Central memory CD4-positive, alpha-beta T cell (primary cell): ENCODE measurements around the gene UGT3A1.
"Not testable (repeated sequence)": the region's sequence is repeated elsewhere in the genome, so short reads cannot be mapped to it uniquely, and the experiment has no call there.

Source experiments
- DNase-seq: peaks from one replicate; pipeline ENCODE4 v3.0.0; 2022

UGT3A1 gene

GRCh38 chr5:35979715-35980114, 11.5 kb downstream of the UGT3A1 start:
- DNase-seq: no peak

GRCh38 chr5:35976859-35977258, 14.3 kb downstream of the UGT3A1 start:
- DNase-seq: not testable (repeated sequence)

DNA sequence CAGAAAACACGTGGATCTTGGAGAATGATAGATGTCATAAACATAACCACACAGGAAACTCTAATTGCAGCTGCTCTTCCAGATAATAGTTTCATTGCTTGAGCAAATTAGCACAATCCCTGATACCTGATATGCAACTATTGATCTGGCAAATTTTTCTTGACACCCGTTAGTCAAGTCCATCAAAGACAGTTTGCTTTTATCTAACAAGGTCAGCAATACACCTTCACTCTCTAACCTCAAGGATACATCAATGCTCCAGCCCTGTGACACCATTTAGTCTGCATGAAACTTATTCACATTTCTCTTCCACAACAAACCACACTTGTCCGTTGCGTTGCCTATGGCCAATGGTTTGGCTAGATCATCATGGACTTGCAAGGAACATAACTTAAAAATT, 16.6 kb downstream of the UGT3A1 start:
- DNase-seq: no peak

DNA sequence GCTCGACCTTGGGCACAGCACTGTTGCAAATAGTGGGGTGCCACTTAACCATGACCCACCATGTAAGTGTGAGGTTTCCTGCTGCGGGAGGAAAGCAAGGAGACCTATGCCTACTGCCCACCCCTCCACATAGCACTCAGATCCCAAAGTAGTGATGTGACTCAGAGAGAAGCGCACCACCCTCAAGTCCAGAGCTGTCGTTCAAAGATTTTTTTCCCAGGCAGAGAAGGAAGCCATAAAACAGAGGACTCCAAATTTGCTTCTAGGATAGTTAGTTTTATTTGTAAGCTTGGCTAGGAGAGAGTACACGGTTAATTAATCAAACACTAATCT, 19.3 kb downstream of the UGT3A1 start:
- no peak for DNase-seq

DNA sequence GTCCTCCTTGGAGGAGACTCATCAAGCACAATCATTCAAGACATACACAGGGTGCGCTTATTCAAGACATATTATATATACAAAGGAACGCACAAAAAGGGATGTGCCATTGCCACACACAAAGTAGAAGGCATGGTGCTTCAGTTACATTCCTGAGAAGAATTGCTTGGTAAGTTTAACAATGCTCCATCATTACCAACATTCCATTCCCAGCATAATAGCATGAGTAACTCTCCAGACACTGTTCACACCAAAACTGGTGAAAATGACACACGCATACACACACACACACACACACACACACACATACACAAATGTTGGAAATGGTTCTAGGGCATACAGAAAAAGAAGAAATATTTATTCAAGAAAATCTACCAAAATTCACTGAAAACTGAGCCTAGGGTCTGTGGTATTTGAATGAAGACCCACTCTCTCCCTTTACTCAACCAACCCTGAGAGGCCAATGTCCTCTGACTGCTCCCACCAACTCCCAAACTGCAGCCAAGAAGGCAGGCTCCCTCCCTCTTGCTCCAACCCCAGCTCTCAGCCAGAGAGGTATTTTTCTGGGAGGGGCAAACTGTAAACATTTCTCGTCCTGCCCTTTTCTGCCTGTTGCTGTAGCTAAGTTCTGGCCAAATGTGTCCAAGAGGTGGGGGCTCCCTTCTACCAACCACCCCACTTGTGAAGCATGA, 19.9 kb downstream of the UGT3A1 start:
- DNase-seq: no peak

- DNase-seq: no peak
Measured at GRCh38 chr5:35963381-35963843, 27.8 kb downstream of the UGT3A1 start.

DNA sequence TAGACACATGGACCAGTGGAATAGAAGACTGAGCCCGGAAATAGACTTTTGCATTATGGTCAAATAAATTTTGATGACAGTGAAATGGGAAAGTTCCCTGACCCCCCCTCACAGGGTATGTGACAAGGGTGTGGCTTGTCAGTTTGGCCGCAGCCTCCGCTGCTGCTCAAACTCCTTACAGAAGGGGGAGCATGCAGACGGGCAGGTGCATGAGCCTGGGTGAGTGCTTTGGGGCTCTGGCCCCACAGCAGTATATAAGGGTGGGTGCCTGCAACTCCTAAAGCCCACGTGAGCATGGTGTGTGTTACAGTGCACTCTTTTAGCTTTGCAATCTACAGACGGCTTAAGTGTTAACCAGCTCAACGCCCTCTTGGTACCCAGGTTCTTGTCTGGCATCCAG, 30.9 kb downstream of the UGT3A1 start:
- DNase-seq: no peak

DNA sequence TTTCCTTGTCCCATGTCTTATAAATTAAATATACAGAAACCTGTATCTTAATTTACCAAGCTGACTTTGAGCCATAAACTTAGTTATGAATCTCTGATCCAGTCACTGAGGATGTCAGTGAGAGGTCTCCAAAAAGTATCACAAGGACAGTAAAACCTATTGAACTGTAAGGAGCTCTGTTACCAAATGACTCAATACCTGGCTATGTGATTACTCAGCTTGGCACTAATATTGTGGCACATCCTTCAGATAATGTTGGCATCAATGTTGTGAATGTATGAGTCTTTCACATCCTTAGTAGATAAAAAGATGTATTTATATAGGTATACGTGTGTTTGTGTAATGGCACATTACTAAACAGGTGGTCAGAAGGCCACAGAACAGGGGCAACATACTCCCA, 34.8 kb downstream of the UGT3A1 start:
- no peak for DNase-seq

DNA sequence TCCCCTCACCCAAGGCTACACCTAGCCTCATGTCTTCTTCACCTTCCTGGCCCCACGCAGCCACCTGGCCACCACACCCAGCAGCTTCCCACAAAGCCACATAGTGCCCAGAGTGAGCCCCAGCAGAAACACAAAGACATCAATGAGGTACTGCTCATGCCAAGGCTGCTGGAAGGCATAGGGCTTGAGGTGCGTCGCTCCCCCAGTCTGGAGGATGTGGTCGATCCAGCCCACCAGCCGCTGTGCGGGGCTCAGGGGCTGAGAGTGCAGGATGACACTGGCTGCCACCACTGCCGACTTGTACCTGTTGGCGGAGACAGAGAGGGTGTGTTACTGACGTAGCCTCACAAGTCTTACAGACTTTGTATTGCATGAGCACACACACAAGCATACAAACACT, 37.0 kb downstream of the UGT3A1 start:
- no peak for DNase-seq

GRCh38 chr5:35947085-35947484, 44.1 kb downstream of the UGT3A1 start:
- no peak for DNase-seq

DNA sequence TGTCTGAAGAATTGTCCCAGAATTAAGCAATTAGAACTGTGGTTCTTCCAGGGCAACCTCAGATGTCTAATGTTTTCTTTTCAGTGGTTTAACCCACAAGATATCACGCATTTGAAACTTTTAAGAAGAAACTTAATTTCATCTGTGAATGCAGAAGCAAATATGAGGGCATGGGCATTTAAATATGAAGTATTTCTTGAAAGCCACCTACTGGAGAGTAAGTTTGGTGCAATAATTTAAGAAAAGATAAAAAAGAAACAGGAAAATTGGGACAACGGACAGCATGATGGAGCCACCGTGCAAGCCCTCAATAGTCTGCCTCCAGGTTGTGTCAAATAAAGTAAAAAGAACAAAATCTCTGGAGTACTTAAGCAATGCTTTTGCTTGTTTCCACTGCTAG, 51.6 kb downstream of the UGT3A1 start:
- DNase-seq: no peak

- DNase-seq: no peak
Measured at GRCh38 chr5:35938568-35939227, 52.5 kb downstream of the UGT3A1 start, which contains the start of gene CAPSL. Gene CAPSL, minus strand, starts transcription at chr5:35938622. Its CDS starts 17,502 bp downstream, at chr5:35921120.

DNA sequence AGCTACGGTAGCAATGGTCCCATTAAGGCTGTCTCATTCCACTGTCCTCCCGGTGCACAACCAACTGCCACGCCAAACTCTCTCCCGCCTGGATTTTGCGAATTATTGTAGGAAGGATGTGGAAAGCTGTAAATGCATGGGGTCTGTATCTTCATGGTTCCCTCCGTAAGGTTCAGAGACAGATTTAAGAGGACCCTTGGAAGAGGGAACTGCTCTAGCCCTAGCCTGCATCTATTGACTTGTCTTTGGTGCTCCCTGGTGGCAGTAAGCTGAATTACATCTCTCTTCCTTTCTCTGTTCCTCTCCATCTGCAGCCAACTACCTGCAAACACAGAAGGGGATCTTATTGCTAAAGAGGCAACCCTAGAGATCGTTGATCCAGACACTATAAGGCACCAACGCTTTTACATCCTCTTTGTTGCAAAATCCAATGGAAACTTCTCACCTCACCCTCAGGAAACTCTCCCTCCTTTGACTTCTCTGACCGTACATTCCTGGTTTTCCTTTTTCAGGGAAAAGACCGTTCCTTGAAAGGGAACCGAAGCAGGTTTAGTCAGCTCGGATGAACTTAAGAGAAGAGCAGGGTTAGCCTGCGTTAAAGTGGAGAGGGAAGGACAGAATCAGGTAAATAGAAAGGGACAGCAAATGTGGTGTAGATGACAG, 64.7 kb downstream of the UGT3A1 start:
- peak; percentile 66 for DNase-seq

GRCh38 chr5:35924950-35925722, 66.1 kb downstream of the UGT3A1 start:
- DNase-seq: peak; percentile 77

GRCh38 chr5:35924122-35924949, 66.9 kb downstream of the UGT3A1 start:
- no peak for DNase-seq

DNA sequence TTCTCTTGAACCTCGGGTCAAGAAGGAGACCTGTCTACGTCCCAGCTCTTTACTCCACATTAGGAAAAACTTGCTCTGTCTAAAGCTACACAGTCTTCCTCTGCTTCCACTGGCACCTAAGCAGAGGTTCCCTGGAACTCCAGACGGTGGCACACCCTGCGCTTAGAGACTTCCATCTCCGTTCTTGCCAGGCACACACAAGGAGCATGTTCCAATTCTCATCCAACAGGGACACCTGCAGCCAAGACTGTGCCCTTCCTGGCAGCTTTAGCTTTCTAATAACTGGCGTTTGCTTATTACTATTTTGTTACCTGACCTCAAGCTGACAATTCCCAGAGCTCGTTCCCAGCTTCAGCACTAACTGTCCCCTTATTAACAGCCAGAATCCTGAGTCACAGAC, 68.7 kb downstream of the UGT3A1 start:
- DNase-seq: no peak

GRCh38 chr5:35921930-35922329, 69.3 kb downstream of the UGT3A1 start:
- no peak for DNase-seq

- DNase-seq: no peak
Measured at GRCh38 chr5:35920890-35921289, 70.3 kb downstream of the UGT3A1 start.

GRCh38 chr5:35919191-35919590, 72.0 kb downstream of the UGT3A1 start:
- DNase-seq: no peak

DNA sequence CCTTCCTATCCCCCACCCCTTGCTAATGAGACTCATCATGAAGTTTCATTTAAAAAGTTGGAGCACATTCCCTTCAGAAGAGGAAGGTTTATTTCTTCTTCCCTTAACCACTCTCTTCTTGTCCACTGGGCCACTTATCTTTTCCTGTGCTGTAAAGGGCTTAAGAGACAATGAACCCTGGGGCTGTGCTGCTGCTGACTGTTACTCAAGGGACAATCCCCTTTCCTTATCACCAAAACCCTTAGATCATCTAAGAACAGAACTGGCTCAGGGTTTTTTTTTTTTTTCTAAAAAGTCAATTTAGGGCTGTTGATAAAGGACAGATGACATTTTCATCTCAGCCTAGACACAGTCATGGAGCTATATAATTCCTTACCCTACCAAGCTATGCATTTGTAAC, 82.4 kb downstream of the UGT3A1 start:
- no peak for DNase-seq

GRCh38 chr5:35908228-35908627, 83.0 kb downstream of the UGT3A1 start:
- DNase-seq: no peak

GRCh38 chr5:35904443-35905132, 86.6 kb downstream of the UGT3A1 start:
- DNase-seq: no peak
